Adipocyte (in vitro differentiated cells): ENCODE data around the gene NCOA1.
"Not testable (repeated sequence)": the region's sequence is repeated elsewhere in the genome, so short reads cannot be mapped to it uniquely, and the experiment has no call there.

Experiments used
- DNase-seq: peaks from one replicate; pipeline ENCODE4 v3.0.0-alpha.2; 2015; ENCODE audit warnings: low read depth
- H3K27me3 ChIP-seq: replicated peaks from 2 replicates; pipeline ENCODE4 v1.7.0; 2013; ENCODE audit warnings: mild to moderate bottlenecking, low read length, moderate library complexity; ENCODE audit not compliant: control insufficient read depth, insufficient read depth
- H3K36me3 ChIP-seq: 2 replicates; pipeline ENCODE4 v1.7.0; 2013; ENCODE audit warnings: low read length, mild to moderate bottlenecking, moderate library complexity; ENCODE audit not compliant: control insufficient read depth, insufficient read depth, severe bottlenecking
- H3K4me1 ChIP-seq: 2 replicates; pipeline ENCODE4 v1.7.0; 2013; ENCODE audit warnings: mild to moderate bottlenecking, low read length, moderate library complexity; ENCODE audit not compliant: control insufficient read depth, insufficient read depth
- H3K4me3 ChIP-seq: 2 replicates; pipeline ENCODE4 v1.7.0; 2013; ENCODE audit warnings: mild to moderate bottlenecking, low read length, moderate library complexity
- H3K9ac ChIP-seq: 2 replicates; pipeline ENCODE4 v1.7.0; 2013; ENCODE audit warnings: mild to moderate bottlenecking, low read length, moderate library complexity
- H3K9me3 ChIP-seq: 2 replicates; pipeline ENCODE4 v1.7.0; 2013; ENCODE audit warnings: mild to moderate bottlenecking, low read length, moderate library complexity; ENCODE audit not compliant: control insufficient read depth

Gene NCOA1

GRCh38 chr2:24459224-24460161 lies 31.6 kb upstream of the NCOA1 start:
- no peaks in the 10 kb centered on the region for H3K27me3 ChIP-seq
- H3K9me3 ChIP-seq, result no peaks in the 10 kb centered on the region
- no peak for DNase-seq
- H3K36me3 ChIP-seq, result no peaks in the 10 kb centered on the region
- H3K4me3 ChIP-seq, result no peak overlapping the region
- no peak overlapping the region for H3K9ac ChIP-seq
- peaks cover 8% of the 10 kb centered on the region for H3K4me1 ChIP-seq

GRCh38 chr2:24461685-24462084 lies 29.4 kb upstream of the NCOA1 start:
- H3K36me3 ChIP-seq, result no peaks in the 10 kb centered on the region
- no peak overlapping the region for H3K4me3 ChIP-seq
- no peak overlapping the region for H3K9ac ChIP-seq
- no peak for DNase-seq
- H3K4me1 ChIP-seq, result peaks cover 5% of the 10 kb centered on the region
- H3K9me3 ChIP-seq, result no peaks in the 10 kb centered on the region
- no peaks in the 10 kb centered on the region for H3K27me3 ChIP-seq

- Histone ChIP-seq H3K4me3 (no peak overlapping the region), H3K36me3 (no peaks in the 10 kb centered on the region), H3K27me3 (no peaks in the 10 kb centered on the region), H3K4me1 (no peaks in the 10 kb centered on the region), H3K9ac (no peak overlapping the region), H3K9me3 (no peaks in the 10 kb centered on the region)
- DNase-seq, result no peak
Measured at GRCh38 chr2:24463271-24463670, 27.8 kb upstream of the NCOA1 start.

GRCh38 chr2:24466871-24467870 lies 23.9 kb upstream of the NCOA1 start:
- Histone ChIP-seq H3K9ac (no peak overlapping the region), H3K9me3 (no peaks in the 10 kb centered on the region), H3K27me3 (no peaks in the 10 kb centered on the region), H3K36me3 (no peaks in the 10 kb centered on the region), H3K4me1 (no peaks in the 10 kb centered on the region), H3K4me3 (no peak overlapping the region)
- no peak for DNase-seq

DNA sequence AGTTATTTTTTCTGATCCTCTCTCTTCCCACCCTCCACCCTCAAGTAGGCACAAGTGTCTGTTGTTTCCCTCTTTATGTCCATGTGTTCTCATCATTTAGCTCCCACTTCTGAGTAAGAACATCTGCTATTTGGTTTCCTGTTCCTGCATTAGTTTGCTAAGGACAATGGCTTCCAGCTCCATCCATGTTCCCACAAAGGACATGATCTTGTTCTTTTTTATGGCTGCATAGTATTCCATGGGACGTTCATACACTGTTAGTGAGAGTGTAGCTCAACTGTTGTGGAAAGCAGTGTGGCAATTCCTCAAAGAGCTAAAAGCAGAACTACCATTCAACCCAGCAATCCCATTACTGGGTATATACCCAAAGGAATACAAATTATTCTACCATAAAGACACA lies 22.6 kb upstream of the NCOA1 start:
- H3K9ac ChIP-seq, H3K36me3 ChIP-seq, H3K9me3 ChIP-seq, H3K4me1 ChIP-seq, H3K4me3 ChIP-seq, DNase-seq, H3K27me3 ChIP-seq: not testable (repeated sequence)

GRCh38 chr2:24469148-24469650 lies 21.9 kb upstream of the NCOA1 start:
- Histone ChIP-seq H3K9ac (no peak overlapping the region), H3K9me3 (no peaks in the 10 kb centered on the region), H3K27me3 (no peaks in the 10 kb centered on the region), H3K4me3 (no peak overlapping the region), H3K36me3 (no peaks in the 10 kb centered on the region), H3K4me1 (no peaks in the 10 kb centered on the region)
- DNase-seq, result no peak

DNA sequence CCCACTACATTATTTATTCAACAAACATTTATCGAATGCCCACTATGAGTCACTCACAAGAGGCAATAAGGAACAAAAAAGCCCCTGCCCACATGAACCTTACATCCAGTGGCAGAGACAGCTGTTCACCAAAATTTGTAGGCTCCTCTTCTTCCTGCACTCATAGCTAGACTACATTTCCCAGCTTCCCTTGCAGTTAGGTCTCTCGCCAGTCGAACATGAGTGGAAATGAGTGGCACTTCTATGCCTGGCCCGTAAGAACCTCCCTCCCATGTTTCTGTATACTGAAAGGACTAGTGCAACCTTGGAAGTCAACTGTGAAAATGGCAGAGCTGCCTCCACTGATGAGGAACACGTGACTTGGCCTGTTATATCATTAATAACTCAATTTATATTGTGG lies 19.4 kb upstream of the NCOA1 start:
- no peaks in the 10 kb centered on the region for H3K9me3 ChIP-seq
- H3K9ac ChIP-seq, result no peak overlapping the region
- H3K36me3 ChIP-seq, result no peaks in the 10 kb centered on the region
- no peaks in the 10 kb centered on the region for H3K4me1 ChIP-seq
- no peaks in the 10 kb centered on the region for H3K27me3 ChIP-seq
- H3K4me3 ChIP-seq, result no peak overlapping the region
- no peak for DNase-seq

- H3K36me3 ChIP-seq, result no peaks in the 10 kb centered on the region
- no peak for DNase-seq
- no peak overlapping the region for H3K9ac ChIP-seq
- H3K9me3 ChIP-seq, result no peaks in the 10 kb centered on the region
- H3K4me3 ChIP-seq, result no peak overlapping the region
- no peaks in the 10 kb centered on the region for H3K27me3 ChIP-seq
- no peaks in the 10 kb centered on the region for H3K4me1 ChIP-seq
Measured at GRCh38 chr2:24472416-24472815, 18.6 kb upstream of the NCOA1 start.

DNA sequence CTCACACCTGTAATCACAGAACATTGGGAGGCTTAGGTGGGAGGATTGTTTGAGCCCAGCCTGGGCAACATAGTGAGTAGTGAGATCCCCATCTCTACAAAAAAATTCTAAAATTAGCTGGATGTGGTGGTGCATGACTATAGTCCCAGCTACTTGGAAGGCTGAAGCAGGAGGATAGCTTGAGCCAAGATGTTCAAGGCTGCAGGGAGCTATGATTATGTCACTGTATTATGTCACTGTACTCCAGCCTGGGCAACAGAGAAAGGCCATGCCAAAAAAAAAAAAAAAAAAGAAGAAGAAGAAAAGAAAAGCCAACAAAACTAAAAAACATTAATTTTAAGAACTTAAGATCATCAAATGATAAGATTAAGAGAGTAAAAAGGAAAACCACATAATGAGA lies 17.4 kb upstream of the NCOA1 start:
- Histone ChIP-seq H3K36me3 (no peaks in the 10 kb centered on the region), H3K4me3 (no peak overlapping the region), H3K4me1 (peaks cover 6% of the 10 kb centered on the region)

DNA sequence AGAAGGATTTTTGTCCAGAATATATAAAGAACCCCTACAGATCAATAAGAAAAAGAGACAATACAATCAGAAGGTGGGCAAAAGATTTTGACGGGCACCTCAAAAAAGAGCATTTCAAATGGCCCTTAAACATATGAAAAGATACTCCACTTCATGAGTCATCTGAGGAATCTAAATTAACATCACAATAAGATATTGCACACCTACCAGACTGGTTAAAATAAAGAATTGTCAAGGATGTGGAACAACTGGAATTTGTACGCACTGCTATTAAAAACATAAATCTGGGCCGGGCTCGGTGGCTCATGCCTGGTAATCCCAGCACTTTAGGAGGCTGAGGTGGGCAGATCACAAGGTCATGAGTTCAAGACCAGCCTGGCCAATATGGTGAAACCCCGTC lies 17.0 kb upstream of the NCOA1 start:
- no peak for DNase-seq
- peaks cover 10% of the 10 kb centered on the region for H3K4me1 ChIP-seq

More for the DNA sequence above, 17.4 kb upstream of the NCOA1 start:
- H3K9ac ChIP-seq, result no peak overlapping the region
- no peaks in the 10 kb centered on the region for H3K9me3 ChIP-seq
- no peak for DNase-seq
- H3K27me3 ChIP-seq, result no peaks in the 10 kb centered on the region

GRCh38 chr2:24477229-24477628 lies 13.8 kb upstream of the NCOA1 start:
- Histone ChIP-seq H3K36me3 (no peaks in the 10 kb centered on the region), H3K9ac (no peak overlapping the region), H3K4me1 (peaks cover 10% of the 10 kb centered on the region), H3K9me3 (no peaks in the 10 kb centered on the region), H3K4me3 (no peak overlapping the region), H3K27me3 (no peaks in the 10 kb centered on the region)
- no peak for DNase-seq

More for the DNA sequence above, 17.0 kb upstream of the NCOA1 start:
- Histone ChIP-seq H3K27me3 (no peaks in the 10 kb centered on the region), H3K9me3 (no peaks in the 10 kb centered on the region), H3K36me3 (no peaks in the 10 kb centered on the region), H3K9ac (no peak overlapping the region), H3K4me3 (no peak overlapping the region)
